Endodermal cell (in vitro differentiated cells): Measurements from ENCODE around the gene ULK1. TPM values are rescaled to one million over a fixed set of nuclear protein-coding genes. Genes with fewer than 3 reads are reported as not detected.

ENCODE experiments used
- DNase-seq: peaks from one replicate; pipeline ENCODE4 v3.0.0-alpha.2; 2017
- H3K27ac ChIP-seq: 2 replicates; pipeline ENCODE4 v1.5.1; 2013; ENCODE audit warnings: mild to moderate bottlenecking, low read depth, low read length, moderate library complexity
- H3K27me3 ChIP-seq: 2 replicates; pipeline ENCODE4 v1.6.1; 2013; ENCODE audit warnings: mild to moderate bottlenecking, low read length, moderate library complexity; ENCODE audit not compliant: insufficient read depth, control insufficient read depth, poor library complexity, severe bottlenecking
- H3K36me3 ChIP-seq: 2 replicates; pipeline ENCODE4 v1.7.0; 2013; ENCODE audit warnings: mild to moderate bottlenecking, low read length, moderate library complexity; ENCODE audit not compliant: control insufficient read depth, insufficient read depth
- H3K4me1 ChIP-seq: one replicate; pipeline ENCODE4 v1.7.0; 2013; ENCODE audit warnings: low read length; ENCODE audit not compliant: control insufficient read depth, insufficient read depth
- H3K4me3 ChIP-seq: 2 replicates; pipeline ENCODE4 v1.5.1; 2013; ENCODE audit warnings: mild to moderate bottlenecking, low read length, moderate library complexity
- H3K9ac ChIP-seq: 2 replicates; pipeline ENCODE4 v1.6.1; 2013; ENCODE audit warnings: mild to moderate bottlenecking, low read length, moderate library complexity; ENCODE audit not compliant: poor library complexity, severe bottlenecking; ENCODE audit errors: extremely low read depth
- H3K9me3 ChIP-seq: 2 replicates; pipeline ENCODE4 v1.6.1; 2013; ENCODE audit warnings: mild to moderate bottlenecking, low read length, moderate library complexity; ENCODE audit not compliant: control insufficient read depth
- H3K27ac Mint-ChIP-seq: 2 replicates; pipeline ENCODE4 v1.8.0; 2020; ENCODE audit warnings: mixed read lengths
- H3K27me3 Mint-ChIP-seq: 2 replicates; pipeline ENCODE4 v1.8.0; 2021; ENCODE audit warnings: mild to moderate bottlenecking, mixed read lengths; ENCODE audit not compliant: insufficient read depth
- H3K36me3 Mint-ChIP-seq: 2 replicates; pipeline ENCODE4 v1.8.0; 2020; ENCODE audit warnings: low read depth, mixed read lengths
- H3K4me1 Mint-ChIP-seq: 2 replicates; pipeline ENCODE4 v1.8.0; 2020; ENCODE audit warnings: mixed read lengths
- H3K4me3 Mint-ChIP-seq: 2 replicates; pipeline ENCODE4 v1.8.0; 2020; ENCODE audit warnings: mild to moderate bottlenecking, moderate library complexity, mixed read lengths
- H3K9me3 Mint-ChIP-seq: 2 replicates; pipeline ENCODE4 v1.8.0; 2020; ENCODE audit warnings: mild to moderate bottlenecking, mixed read lengths
- WGBS, 2 experiments: methylation state at CpG; one replicate each; pipeline versions ENCODE4 v1.1.5 to v1.1.7; 2013; ENCODE audit warnings: missing lambda C conversion rate in 2 of 2, mixed read lengths in 1 of 2; ENCODE audit not compliant: insufficient coverage in 1 of 2, insufficient read length in 1 of 2; 5-methylcytosine and 5-hydroxymethylcytosine counted together
- total RNA-seq, 2 donors: library from RNA; stranded (reverse); fragmentation: NEBNext Ultra II Directional in 1 of 2; extraction: Animal tissue kit (Norgen Biotek cat#: 25700) in 1 of 2; gene quantifications; 2 replicates in 1 of 2; 3 replicates in 1 of 2; pipeline ENCODE4 v1.2.1, GENCODE V29; 2021
- TF ChIP-seq, protein P1 (sequence below): fragments of 200-600 bp; sonication (generic); conservative IDR thresholded peaks from 2 replicates; pipeline ENCODE4 v1.5.0; 2021; ENCODE audit warnings: antibody characterized with exemption, mild to moderate bottlenecking

Gene ULK1
- total RNA-seq, 2 donors from 2014 or later = 68.0 to 104 TPM

DNA sequence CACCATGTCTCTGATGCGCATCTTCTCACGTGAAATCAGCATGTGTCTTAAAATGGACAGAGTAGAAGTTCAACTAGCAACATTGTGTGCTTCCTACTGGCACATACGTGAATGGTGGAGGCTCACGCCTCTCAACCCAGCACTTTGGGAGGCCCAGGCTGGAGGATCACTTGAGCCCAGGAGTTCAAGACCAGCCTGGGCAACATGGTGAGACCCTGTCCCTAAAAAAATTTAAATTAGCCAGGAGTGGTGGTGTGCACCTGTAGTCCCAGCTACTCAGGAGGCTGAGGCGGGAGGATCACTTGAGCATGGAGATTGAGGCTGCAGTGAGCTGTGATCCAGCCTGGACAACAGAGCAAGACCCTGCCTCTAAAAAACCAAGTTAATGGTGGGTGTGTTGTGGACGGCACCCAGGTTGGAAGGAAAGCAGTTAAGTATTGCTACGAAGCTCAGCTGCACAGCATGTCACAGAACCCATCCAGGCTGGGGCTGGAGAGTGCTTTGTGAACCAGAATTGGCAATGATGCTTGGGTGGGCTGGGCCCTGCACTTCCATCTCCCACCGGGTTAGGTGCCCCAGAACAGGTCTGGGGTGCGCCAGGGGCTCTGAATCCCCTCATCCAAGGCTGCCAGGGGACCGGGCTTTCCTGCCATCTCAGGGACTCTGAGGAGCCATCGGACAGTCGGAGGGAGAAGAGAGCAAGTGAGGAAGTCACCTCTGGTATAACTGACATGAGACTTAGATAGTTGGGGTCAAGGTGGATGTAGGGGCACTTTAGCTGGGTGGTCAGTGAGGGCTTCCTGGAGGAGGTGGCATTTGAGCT, 33.0 kb upstream of the ULK1 start:
- no peaks in the 10 kb centered on the region for H3K9me3 Mint-ChIP-seq
- no peaks in the 10 kb centered on the region for H3K27me3 ChIP-seq
- H3K36me3 Mint-ChIP-seq = no peaks in the 10 kb centered on the region
- H3K4me3 Mint-ChIP-seq = no peak overlapping the region
- H3K27ac Mint-ChIP-seq = peak overlapping the region; percentile 66
- no peak overlapping the region for H3K4me3 ChIP-seq
- WGBS, 2 experiments = 90 to 97% methylated on average over 7 to 12 of the region's 12 CpGs
- H3K9ac ChIP-seq = no peak overlapping the region
- H3K4me1 Mint-ChIP-seq = peaks cover 12% of the 10 kb centered on the region
- DNase-seq = no peak
- H3K27me3 Mint-ChIP-seq = peaks cover 2% of the 10 kb centered on the region
- TF ChIP-seq, protein P1, sequence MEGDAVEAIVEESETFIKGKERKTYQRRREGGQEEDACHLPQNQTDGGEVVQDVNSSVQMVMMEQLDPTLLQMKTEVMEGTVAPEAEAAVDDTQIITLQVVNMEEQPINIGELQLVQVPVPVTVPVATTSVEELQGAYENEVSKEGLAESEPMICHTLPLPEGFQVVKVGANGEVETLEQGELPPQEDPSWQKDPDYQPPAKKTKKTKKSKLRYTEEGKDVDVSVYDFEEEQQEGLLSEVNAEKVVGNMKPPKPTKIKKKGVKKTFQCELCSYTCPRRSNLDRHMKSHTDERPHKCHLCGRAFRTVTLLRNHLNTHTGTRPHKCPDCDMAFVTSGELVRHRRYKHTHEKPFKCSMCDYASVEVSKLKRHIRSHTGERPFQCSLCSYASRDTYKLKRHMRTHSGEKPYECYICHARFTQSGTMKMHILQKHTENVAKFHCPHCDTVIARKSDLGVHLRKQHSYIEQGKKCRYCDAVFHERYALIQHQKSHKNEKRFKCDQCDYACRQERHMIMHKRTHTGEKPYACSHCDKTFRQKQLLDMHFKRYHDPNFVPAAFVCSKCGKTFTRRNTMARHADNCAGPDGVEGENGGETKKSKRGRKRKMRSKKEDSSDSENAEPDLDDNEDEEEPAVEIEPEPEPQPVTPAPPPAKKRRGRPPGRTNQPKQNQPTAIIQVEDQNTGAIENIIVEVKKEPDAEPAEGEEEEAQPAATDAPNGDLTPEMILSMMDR = no peak
- H3K27ac ChIP-seq = no peak overlapping the region
- H3K4me1 ChIP-seq = no peaks in the 10 kb centered on the region
- no peaks in the 10 kb centered on the region for H3K9me3 ChIP-seq
- no peaks in the 10 kb centered on the region for H3K36me3 ChIP-seq

DNA sequence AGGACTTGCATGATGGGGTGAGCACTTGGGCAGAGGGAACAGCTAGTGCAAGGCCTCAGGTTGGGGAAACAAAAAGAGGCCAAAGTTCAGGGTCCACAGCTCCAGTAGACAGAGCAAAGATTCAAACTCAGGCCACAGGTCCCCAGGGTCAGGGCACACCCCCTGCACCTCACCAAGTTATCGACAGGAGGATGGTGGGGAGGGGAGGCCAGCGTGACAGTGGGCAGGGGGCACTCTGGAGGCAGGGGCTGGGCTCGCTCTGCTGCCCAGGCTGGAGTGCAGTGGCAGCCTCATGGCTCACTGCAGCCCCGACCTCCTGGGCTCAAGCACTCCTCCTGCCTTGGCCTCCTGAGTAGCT, 32.4 kb upstream of the ULK1 start:
- H3K4me3 ChIP-seq = no peak overlapping the region
- TF ChIP-seq, protein P1 = no peak
- H3K36me3 ChIP-seq = no peaks in the 10 kb centered on the region
- no peak overlapping the region for H3K27ac ChIP-seq
- Mint-ChIP-seq H3K27me3 (peaks cover 2% of the 10 kb centered on the region), H3K4me1 (peaks cover 12% of the 10 kb centered on the region), H3K36me3 (no peaks in the 10 kb centered on the region), H3K27ac (no peak overlapping the region), H3K4me3 (no peak overlapping the region), H3K9me3 (no peaks in the 10 kb centered on the region)
- no peaks in the 10 kb centered on the region for H3K9me3 ChIP-seq
- DNase-seq = no peak
- H3K27me3 ChIP-seq = no peaks in the 10 kb centered on the region
- no peaks in the 10 kb centered on the region for H3K4me1 ChIP-seq
- WGBS, 2 experiments = 57 to 63% methylated on average over 3 to 4 of the region's 4 CpGs
- no peak overlapping the region for H3K9ac ChIP-seq

DNA sequence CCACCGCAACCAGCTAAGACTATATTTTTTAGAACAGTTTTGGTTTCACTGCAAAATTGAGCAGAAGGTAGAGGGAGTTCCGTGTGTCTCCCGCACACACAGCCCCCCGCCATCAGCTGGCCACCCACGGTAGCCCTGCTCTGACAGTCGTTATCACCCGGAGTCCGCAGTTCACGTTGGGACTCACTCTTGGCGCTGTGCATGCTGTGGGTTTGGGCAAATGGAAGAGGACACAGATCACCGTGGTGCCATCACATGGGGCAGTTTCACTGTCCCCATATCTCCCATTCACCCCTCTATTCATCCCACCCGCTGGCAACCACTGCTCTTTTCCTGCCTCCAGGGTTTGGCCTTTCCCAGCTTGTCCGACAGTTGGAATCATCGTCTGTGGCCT, 31.8 kb upstream of the ULK1 start:
- TF ChIP-seq, protein P1 = no peak
- Histone ChIP-seq H3K4me3 (no peak overlapping the region), H3K9me3 (no peaks in the 10 kb centered on the region), H3K27me3 (no peaks in the 10 kb centered on the region), H3K36me3 (no peaks in the 10 kb centered on the region), H3K9ac (no peak overlapping the region), H3K27ac (peak overlapping the region; percentile 63), H3K4me1 (no peaks in the 10 kb centered on the region)
- Mint-ChIP-seq H3K9me3 (no peaks in the 10 kb centered on the region), H3K4me3 (no peak overlapping the region), H3K36me3 (no peaks in the 10 kb centered on the region), H3K27me3 (peaks cover 2% of the 10 kb centered on the region), H3K4me1 (peaks cover 12% of the 10 kb centered on the region), H3K27ac (no peak overlapping the region)
- DNase-seq = no peak
- 73 to 80% methylated on average over 8 to 14 of the region's 14 CpGs for WGBS, 2 experiments
